Skeletal muscle tissue (tissue), 4 donors: ENCODE data around the gene AQP12B. TPM values are rescaled to one million over a fixed set of nuclear protein-coding genes. Genes with fewer than 3 reads are reported as not detected.
"Not testable (repeated sequence)": the region's sequence is repeated elsewhere in the genome, so short reads cannot be mapped to it uniquely, and the experiment has no call there.

Source experiments
- H3K27ac ChIP-seq: one replicate; pipeline ENCODE4 v1.7.0; 2013; ENCODE audit warnings: mild to moderate bottlenecking, low read depth, low read length, inconsistent platforms
- H3K27me3 ChIP-seq, 3 donors: one replicate each; pipeline ENCODE4 v1.7.0; 2013; ENCODE audit warnings: low read length in 3 of 3; ENCODE audit not compliant: control insufficient read depth in 3 of 3, insufficient read depth in 3 of 3
- H3K36me3 ChIP-seq, 3 donors: one replicate each; pipeline ENCODE4 v1.7.0; 2013; ENCODE audit warnings: low read length in 3 of 3; ENCODE audit not compliant: control insufficient read depth in 3 of 3, insufficient read depth in 3 of 3
- H3K4me1 ChIP-seq, 3 donors: one replicate each; pipeline ENCODE4 v1.7.0; 2013; ENCODE audit warnings: low read length in 3 of 3, mild to moderate bottlenecking in 3 of 3; ENCODE audit not compliant: control insufficient read depth in 3 of 3, insufficient read depth in 3 of 3
- H3K4me3 ChIP-seq, 3 donors: one replicate each; pipeline ENCODE4 v1.7.0; 2013; ENCODE audit warnings: low read length in 3 of 3
- H3K9ac ChIP-seq, 3 donors: one replicate each; pipeline ENCODE4 v1.7.0; 2013; ENCODE audit warnings: low read length in 3 of 3, mild to moderate bottlenecking in 3 of 3, moderate library complexity in 2 of 3, low read depth in 1 of 3
- H3K9me3 ChIP-seq, 3 donors: one replicate each; pipeline ENCODE4 v1.7.0; 2013; ENCODE audit warnings: low read length in 3 of 3; ENCODE audit not compliant: control insufficient read depth in 3 of 3
- total RNA-seq: library from RNA; depleted of rRNA; stranded (reverse); fragments of >200 nt; gene quantifications from one replicate; pipeline ENCODE4 v1.2.3, GENCODE V29; 2014
- donor health status: Osteomylitis.

Gene AQP12B
- total RNA-seq, 1 donor from 2014 or later = not detected

GRCh38 chr2:240701091-240701735, 18.5 kb upstream of the AQP12B start:
- Histone ChIP-seq H3K9me3 (no peaks in the 10 kb centered on the region), H3K27me3 (peaks cover 22 to 40% (median 40%) of the 10 kb centered on the region in 3 donors), H3K4me1 (no peaks in the 10 kb centered on the region), H3K4me3 (no peak overlapping the region), H3K27ac (no peak overlapping the region), H3K9ac (no peak overlapping the region), H3K36me3 (no peaks in the 10 kb centered on the region)

GRCh38 chr2:240700616-240701015, 17.9 kb upstream of the AQP12B start:
- H3K27me3 ChIP-seq = peaks cover 22 to 38% (median 38%) of the 10 kb centered on the region in 3 donors
- not testable (repeated sequence) for H3K36me3 ChIP-seq, H3K9ac ChIP-seq, H3K4me3 ChIP-seq, H3K27ac ChIP-seq, H3K9me3 ChIP-seq, H3K4me1 ChIP-seq

- not testable (repeated sequence) for H3K36me3 ChIP-seq, H3K9me3 ChIP-seq, H3K4me3 ChIP-seq, H3K27ac ChIP-seq, H3K4me1 ChIP-seq, H3K9ac ChIP-seq
- peaks cover 22 to 33% (median 31%) of the 10 kb centered on the region in 3 donors for H3K27me3 ChIP-seq
Measured at GRCh38 chr2:240699835-240700234, 17.1 kb upstream of the AQP12B start.

- not testable (repeated sequence) for H3K36me3 ChIP-seq, H3K9ac ChIP-seq, H3K4me3 ChIP-seq, H3K27ac ChIP-seq, H3K4me1 ChIP-seq, H3K9me3 ChIP-seq
- H3K27me3 ChIP-seq = peaks cover 19 to 27% (median 24%) of the 10 kb centered on the region in 3 donors
Measured at GRCh38 chr2:240698852-240699561, 16.3 kb upstream of the AQP12B start.

GRCh38 chr2:240696469-240696868, 13.8 kb upstream of the AQP12B start:
- not testable (repeated sequence) for H3K27ac ChIP-seq, H3K9me3 ChIP-seq, H3K36me3 ChIP-seq, H3K4me3 ChIP-seq, H3K9ac ChIP-seq, H3K4me1 ChIP-seq, H3K27me3 ChIP-seq

- H3K4me1 ChIP-seq, H3K9me3 ChIP-seq, H3K27me3 ChIP-seq, H3K9ac ChIP-seq, H3K27ac ChIP-seq, H3K4me3 ChIP-seq, H3K36me3 ChIP-seq: not testable (repeated sequence)
Measured at GRCh38 chr2:240695593-240695992, 12.9 kb upstream of the AQP12B start.

GRCh38 chr2:240694304-240694703, 11.6 kb upstream of the AQP12B start:
- not testable (repeated sequence) for H3K27me3 ChIP-seq, H3K9me3 ChIP-seq, H3K4me3 ChIP-seq, H3K4me1 ChIP-seq, H3K9ac ChIP-seq, H3K36me3 ChIP-seq, H3K27ac ChIP-seq

GRCh38 chr2:240692583-240693561, 10.2 kb upstream of the AQP12B start:
- not testable (repeated sequence) for H3K36me3 ChIP-seq, H3K9me3 ChIP-seq, H3K4me3 ChIP-seq, H3K27me3 ChIP-seq, H3K9ac ChIP-seq, H3K4me1 ChIP-seq, H3K27ac ChIP-seq

GRCh38 chr2:240691631-240692420, 9.1 kb upstream of the AQP12B start, which contains the start of gene AQP12A:
Gene AQP12A, plus strand, starts transcription at chr2:240691866. Its CDS starts 48 bp downstream, at chr2:240691914.
- H3K4me3 ChIP-seq, H3K4me1 ChIP-seq, H3K27me3 ChIP-seq, H3K36me3 ChIP-seq, H3K9me3 ChIP-seq, H3K9ac ChIP-seq, H3K27ac ChIP-seq: not testable (repeated sequence)
